NB4 (cell line): ENCODE results near the gene CRYGD.

Experiments used
- MYC ChIP-seq: IDR thresholded peaks from 2 replicates; pipeline ENCODE4 v1.6.1; 2011; ENCODE audit warnings: low read depth, low read length
- TF ChIP-seq, protein P1 (sequence below): IDR thresholded peaks from one replicate; pipeline ENCODE4 v1.5.1; 2012; ENCODE audit warnings: low read depth, low read length

- TF ChIP-seq, protein P1, sequence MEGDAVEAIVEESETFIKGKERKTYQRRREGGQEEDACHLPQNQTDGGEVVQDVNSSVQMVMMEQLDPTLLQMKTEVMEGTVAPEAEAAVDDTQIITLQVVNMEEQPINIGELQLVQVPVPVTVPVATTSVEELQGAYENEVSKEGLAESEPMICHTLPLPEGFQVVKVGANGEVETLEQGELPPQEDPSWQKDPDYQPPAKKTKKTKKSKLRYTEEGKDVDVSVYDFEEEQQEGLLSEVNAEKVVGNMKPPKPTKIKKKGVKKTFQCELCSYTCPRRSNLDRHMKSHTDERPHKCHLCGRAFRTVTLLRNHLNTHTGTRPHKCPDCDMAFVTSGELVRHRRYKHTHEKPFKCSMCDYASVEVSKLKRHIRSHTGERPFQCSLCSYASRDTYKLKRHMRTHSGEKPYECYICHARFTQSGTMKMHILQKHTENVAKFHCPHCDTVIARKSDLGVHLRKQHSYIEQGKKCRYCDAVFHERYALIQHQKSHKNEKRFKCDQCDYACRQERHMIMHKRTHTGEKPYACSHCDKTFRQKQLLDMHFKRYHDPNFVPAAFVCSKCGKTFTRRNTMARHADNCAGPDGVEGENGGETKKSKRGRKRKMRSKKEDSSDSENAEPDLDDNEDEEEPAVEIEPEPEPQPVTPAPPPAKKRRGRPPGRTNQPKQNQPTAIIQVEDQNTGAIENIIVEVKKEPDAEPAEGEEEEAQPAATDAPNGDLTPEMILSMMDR = no peak
- TF ChIP-seq MYC = no peak
These were observed 18.1 kb upstream of the CRYGD start for GRCh38 chr2:208142240-208142924.
